Skeletal muscle tissue (tissue), 4 donors: ENCODE measurements around the gene CYB561D2. TPM values are rescaled to one million over a fixed set of nuclear protein-coding genes. Genes with fewer than 3 reads are reported as not detected.

Experiments
- H3K27ac ChIP-seq: one replicate; pipeline ENCODE4 v1.7.0; 2013; ENCODE audit warnings: mild to moderate bottlenecking, low read depth, low read length, inconsistent platforms
- H3K27me3 ChIP-seq, 3 donors: one replicate each; pipeline ENCODE4 v1.7.0; 2013; ENCODE audit warnings: low read length in 3 of 3; ENCODE audit not compliant: control insufficient read depth in 3 of 3, insufficient read depth in 3 of 3
- H3K36me3 ChIP-seq, 3 donors: one replicate each; pipeline ENCODE4 v1.7.0; 2013; ENCODE audit warnings: low read length in 3 of 3; ENCODE audit not compliant: control insufficient read depth in 3 of 3, insufficient read depth in 3 of 3
- H3K4me1 ChIP-seq, 3 donors: one replicate each; pipeline ENCODE4 v1.7.0; 2013; ENCODE audit warnings: low read length in 3 of 3, mild to moderate bottlenecking in 3 of 3; ENCODE audit not compliant: control insufficient read depth in 3 of 3, insufficient read depth in 3 of 3
- H3K4me3 ChIP-seq, 3 donors: one replicate each; pipeline ENCODE4 v1.7.0; 2013; ENCODE audit warnings: low read length in 3 of 3
- H3K9ac ChIP-seq, 3 donors: one replicate each; pipeline ENCODE4 v1.7.0; 2013; ENCODE audit warnings: low read length in 3 of 3, mild to moderate bottlenecking in 3 of 3, moderate library complexity in 2 of 3, low read depth in 1 of 3
- H3K9me3 ChIP-seq, 3 donors: one replicate each; pipeline ENCODE4 v1.7.0; 2013; ENCODE audit warnings: low read length in 3 of 3; ENCODE audit not compliant: control insufficient read depth in 3 of 3
- total RNA-seq: library from RNA; depleted of rRNA; stranded (reverse); fragments of >200 nt; gene quantifications from one replicate; pipeline ENCODE4 v1.2.3, GENCODE V29; 2014
- donor health status: Osteomylitis.

The CYB561D2 gene
- total RNA-seq, 1 donor from 2014 or later, result 14.1 TPM

GRCh38 chr3:50373146-50374051, 22.7 kb downstream of the CYB561D2 start:
- peaks cover 0 to 9% (median 8%) of the 10 kb centered on the region in 3 donors for H3K27me3 ChIP-seq
- H3K9me3 ChIP-seq, result no peaks in the 10 kb centered on the region
- no peak overlapping the region for H3K4me3 ChIP-seq
- H3K27ac ChIP-seq, result no peak overlapping the region
- H3K36me3 ChIP-seq, result no peaks in the 10 kb centered on the region
- H3K4me1 ChIP-seq, result no peaks in the 10 kb centered on the region
- no peak overlapping the region for H3K9ac ChIP-seq

DNA sequence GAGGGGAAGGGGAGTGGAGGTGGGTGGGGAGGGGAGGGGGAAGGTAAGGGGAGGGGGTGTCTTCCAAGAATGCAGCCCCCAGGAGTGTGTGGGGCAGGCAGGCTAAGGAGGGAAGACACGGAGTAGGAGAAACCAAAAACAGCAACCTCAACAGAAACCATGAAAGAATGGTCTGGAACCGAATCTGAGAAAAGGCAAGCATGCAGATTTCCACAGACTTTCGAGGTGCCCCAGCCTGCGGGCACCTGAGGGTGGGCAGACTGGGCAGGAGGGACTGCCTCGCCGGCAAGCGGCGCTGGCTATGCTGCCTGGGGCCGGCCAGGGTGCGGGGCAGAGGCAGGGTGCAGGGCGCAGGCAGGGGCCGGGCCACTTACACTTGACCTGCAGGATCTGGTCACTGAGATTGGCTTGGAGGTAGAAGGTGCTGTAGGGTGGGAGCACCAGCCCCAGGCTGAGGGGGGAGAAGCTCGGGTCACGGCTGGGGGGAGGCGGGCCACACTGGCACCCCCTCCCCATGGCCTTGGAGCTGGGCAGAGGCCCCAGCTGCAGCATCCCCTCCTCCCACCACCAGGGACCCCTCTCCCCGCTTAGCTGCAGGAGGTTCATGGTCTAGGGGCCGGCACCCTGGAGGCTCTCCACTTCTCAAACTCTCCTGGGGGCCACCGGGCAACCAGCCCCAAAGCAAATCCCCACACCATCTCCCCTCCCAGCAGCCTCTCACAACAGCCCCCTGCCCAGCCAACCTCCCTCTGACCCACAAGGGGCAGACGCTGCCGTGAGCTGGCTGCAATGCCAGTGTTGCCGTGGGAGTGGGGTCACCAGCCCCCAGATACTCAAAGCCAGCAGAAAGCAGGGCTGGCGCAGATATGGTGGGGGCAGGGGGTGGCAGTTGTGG, 23.9 kb downstream of the CYB561D2 start:
- Histone ChIP-seq H3K27ac (no peak overlapping the region), H3K9me3 (no peaks in the 10 kb centered on the region), H3K4me1 (no peaks in the 10 kb centered on the region), H3K36me3 (no peaks in the 10 kb centered on the region), H3K4me3 (no peak overlapping the region), H3K27me3 (peaks cover 0 to 9% (median 3%) of the 10 kb centered on the region in 3 donors), H3K9ac (no peak overlapping the region)

DNA sequence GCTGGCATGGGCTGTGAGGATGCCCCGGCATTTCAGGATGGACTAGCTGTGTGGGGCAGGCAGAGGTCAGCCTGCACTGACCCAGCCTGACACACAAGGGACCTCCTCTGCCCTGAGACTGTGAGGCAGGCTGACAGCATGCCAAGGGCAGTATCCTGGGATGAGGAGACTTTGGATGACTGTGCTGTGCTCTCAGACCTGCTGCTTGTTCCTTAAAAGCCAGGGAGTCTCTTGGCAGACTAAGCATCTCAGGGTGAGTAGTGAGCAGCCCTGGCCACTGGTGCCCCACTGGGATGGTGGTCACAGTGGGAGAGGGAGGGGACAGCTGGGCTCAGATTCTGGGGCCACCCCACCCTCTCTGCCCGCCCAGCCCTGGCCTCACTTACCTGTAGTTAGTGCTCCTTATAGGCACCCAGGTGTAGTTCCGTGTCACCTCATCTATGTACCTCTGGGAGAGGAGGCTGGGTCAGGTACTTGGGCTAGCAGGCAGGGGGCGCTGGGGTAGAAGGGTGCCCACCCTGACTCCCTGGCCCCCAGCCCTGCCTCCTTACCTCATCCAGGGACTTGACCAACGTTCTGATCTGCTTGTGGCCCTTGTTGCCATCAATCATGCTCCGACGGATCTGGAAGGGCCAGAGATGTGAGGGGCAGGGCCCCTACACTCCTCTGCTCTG, 24.7 kb downstream of the CYB561D2 start:
- H3K27me3 ChIP-seq, result peaks cover 0 to 9% (median 3%) of the 10 kb centered on the region in 3 donors
- H3K4me1 ChIP-seq, result no peaks in the 10 kb centered on the region
- H3K9me3 ChIP-seq, result no peaks in the 10 kb centered on the region
- H3K9ac ChIP-seq, result no peak overlapping the region
- H3K27ac ChIP-seq, result no peak overlapping the region
- no peak overlapping the region for H3K4me3 ChIP-seq
- H3K36me3 ChIP-seq, result no peaks in the 10 kb centered on the region

DNA sequence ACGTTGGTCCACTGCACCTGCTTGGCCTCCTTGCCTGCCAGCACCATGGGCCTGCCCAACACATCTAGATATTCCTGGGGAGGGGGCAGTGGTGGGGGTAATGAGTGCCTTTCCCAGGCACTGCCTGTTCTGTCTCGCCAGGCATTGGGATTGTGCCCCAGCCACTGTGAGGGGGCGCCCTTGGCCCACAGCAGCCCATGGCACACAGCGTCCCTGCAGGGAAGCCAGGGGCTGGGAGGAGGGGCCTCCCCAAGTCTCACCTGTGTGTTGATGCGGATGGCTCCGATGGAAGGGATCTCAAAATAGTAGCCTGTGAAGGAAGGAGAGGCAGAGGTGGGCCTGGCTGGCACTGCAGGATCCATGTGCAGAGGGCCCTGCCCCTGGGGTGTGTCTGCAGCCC, 27.4 kb downstream of the CYB561D2 start:
- Histone ChIP-seq H3K9me3 (no peaks in the 10 kb centered on the region), H3K9ac (no peak overlapping the region), H3K27ac (no peak overlapping the region)

DNA sequence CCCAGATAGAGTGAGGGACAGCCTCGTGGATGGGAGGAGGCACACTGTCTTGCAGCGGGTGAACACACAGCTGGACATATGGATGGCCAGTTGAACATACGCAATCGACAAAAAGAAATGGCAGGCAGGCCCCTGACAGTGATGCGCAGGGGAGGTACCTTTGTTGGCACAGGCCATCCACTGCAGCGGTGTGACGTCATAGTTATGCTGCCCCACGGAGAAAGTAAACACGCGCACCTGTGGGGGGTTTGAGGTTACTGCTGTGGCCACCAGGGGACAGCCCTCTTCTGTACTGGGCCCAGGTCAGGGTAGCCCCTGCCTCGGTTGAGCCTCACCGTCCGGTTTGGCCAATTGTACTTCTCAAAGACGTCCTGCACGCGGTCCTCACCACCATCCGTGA, 28.1 kb downstream of the CYB561D2 start:
- Histone ChIP-seq H3K27me3 (no peaks in the 10 kb centered on the region), H3K4me3 (no peak overlapping the region), H3K27ac (no peak overlapping the region), H3K9me3 (no peaks in the 10 kb centered on the region), H3K36me3 (no peaks in the 10 kb centered on the region), H3K4me1 (no peaks in the 10 kb centered on the region), H3K9ac (no peak overlapping the region)

More for the DNA sequence above, 27.4 kb downstream of the CYB561D2 start:
- Histone ChIP-seq H3K27me3 (no peaks in the 10 kb centered on the region), H3K4me3 (no peak overlapping the region), H3K4me1 (no peaks in the 10 kb centered on the region), H3K36me3 (no peaks in the 10 kb centered on the region)

GRCh38 chr3:50380405-50381085, 29.9 kb downstream of the CYB561D2 start:
- H3K4me3 ChIP-seq, result no peak overlapping the region

GRCh38 chr3:50381383-50381782, 30.7 kb downstream of the CYB561D2 start:
- H3K27me3 ChIP-seq, result no peaks in the 10 kb centered on the region
- no peaks in the 10 kb centered on the region for H3K9me3 ChIP-seq
- no peak overlapping the region for H3K9ac ChIP-seq
- H3K27ac ChIP-seq, result no peak overlapping the region
- no peaks in the 10 kb centered on the region for H3K4me1 ChIP-seq
- H3K4me3 ChIP-seq, result no peak overlapping the region
- H3K36me3 ChIP-seq, result no peaks in the 10 kb centered on the region

More at GRCh38 chr3:50380405-50381085, 29.9 kb downstream of the CYB561D2 start:
- no peak overlapping the region for H3K9ac ChIP-seq
- H3K4me1 ChIP-seq, result no peaks in the 10 kb centered on the region
- no peaks in the 10 kb centered on the region for H3K36me3 ChIP-seq
- H3K27ac ChIP-seq, result no peak overlapping the region
- no peaks in the 10 kb centered on the region for H3K27me3 ChIP-seq
- no peaks in the 10 kb centered on the region for H3K9me3 ChIP-seq

GRCh38 chr3:50382722-50383121, 32.1 kb downstream of the CYB561D2 start:
- Histone ChIP-seq H3K4me1 (no peaks in the 10 kb centered on the region), H3K9me3 (no peaks in the 10 kb centered on the region), H3K4me3 (no peak overlapping the region), H3K27me3 (no peaks in the 10 kb centered on the region), H3K9ac (no peak overlapping the region), H3K27ac (no peak overlapping the region), H3K36me3 (no peaks in the 10 kb centered on the region)

- Histone ChIP-seq H3K36me3 (no peaks in the 10 kb centered on the region), H3K27me3 (no peaks in the 10 kb centered on the region), H3K9ac (no peak overlapping the region), H3K4me1 (peaks cover 0 to 3% (median 0%) of the 10 kb centered on the region in 3 donors), H3K9me3 (no peaks in the 10 kb centered on the region), H3K4me3 (no peak overlapping the region), H3K27ac (no peak overlapping the region)
Observed at GRCh38 chr3:50383750-50384149, 33.1 kb downstream of the CYB561D2 start.
